Muscle of leg (tissue), 11 donors: ENCODE data around the gene PMM1. TPM values are rescaled to one million over a fixed set of nuclear protein-coding genes. Genes with fewer than 3 reads are reported as not detected.
"Not testable (repeated sequence)": the region's sequence is repeated elsewhere in the genome, so short reads cannot be mapped to it uniquely, and the experiment has no call there.

Experiments
- DNase-seq: peaks from one replicate; pipeline ENCODE4 v3.0.0; 2013
- H3K27ac ChIP-seq: one replicate; pipeline ENCODE4 v1.5.1; 2013; ENCODE audit warnings: mild to moderate bottlenecking, low read length, control low read depth
- H3K27me3 ChIP-seq: one replicate; pipeline ENCODE4 v1.6.1; 2013; ENCODE audit warnings: low read length; ENCODE audit not compliant: control insufficient read depth, insufficient read depth
- H3K36me3 ChIP-seq: one replicate; pipeline ENCODE4 v1.6.1; 2013; ENCODE audit warnings: low read length; ENCODE audit not compliant: control insufficient read depth, insufficient read depth
- H3K4me1 ChIP-seq: one replicate; pipeline ENCODE4 v1.6.1; 2013; ENCODE audit warnings: low read length; ENCODE audit not compliant: control insufficient read depth, insufficient read depth
- H3K4me3 ChIP-seq: one replicate; pipeline ENCODE4 v1.5.1; 2013; ENCODE audit warnings: low read length, control low read depth
- H3K9me3 ChIP-seq: replicated peaks from 2 replicates; pipeline ENCODE4 v1.6.1; 2013; ENCODE audit warnings: low read depth, low read length; ENCODE audit not compliant: control insufficient read depth
- WGBS: methylation state at CpG from one replicate; pipeline ENCODE4 v1.1.5; 2013; ENCODE audit warnings: missing lambda C conversion rate; ENCODE audit not compliant: insufficient coverage; 5-methylcytosine and 5-hydroxymethylcytosine counted together
- polyA plus RNA-seq, 8 donors: library from polyadenylated mRNA; unstranded; fragments of 120-200 nt; gene quantifications; one replicate each; pipeline versions ENCODE4 v1.2.1 to v1.2.3, GENCODE V29; 2013; ENCODE audit warnings: inconsistent platforms in 1 of 8, low replicate concordance in 1 of 8; ENCODE audit not compliant: insufficient read length in 8 of 8, insufficient read depth in 1 of 8
- total RNA-seq: library from RNA; stranded (reverse); fragments of 120-200 nt; gene quantifications from one replicate; pipeline ENCODE4 v1.2.4, GENCODE V29; 2013

Gene PMM1
- total and polyA plus RNA-seq, 9 donors = 9.7 to 34.2 (median 26.2) TPM

- H3K27ac ChIP-seq = not testable (repeated sequence)
- H3K4me1 ChIP-seq = peaks cover 56% of the 10 kb centered on the region
These were observed 31.4 kb downstream of the PMM1 start for GRCh38 chr22:41558241-41558630.

GRCh38 chr22:41557401-41558240 is 32.0 kb downstream of the PMM1 start:
- Histone ChIP-seq H3K27ac (peak overlapping the region; percentile 91), H3K9me3 (no peaks in the 10 kb centered on the region), H3K4me3 (no peak overlapping the region), H3K4me1 (peaks cover 52% of the 10 kb centered on the region), H3K36me3 (no peaks in the 10 kb centered on the region), H3K27me3 (peaks cover 19% of the 10 kb centered on the region)
- WGBS = 53% methylated on average over 11 of the region's 19 CpGs
- peak; percentile 90 for DNase-seq

More at GRCh38 chr22:41558241-41558630, 31.4 kb downstream of the PMM1 start:
- not testable (repeated sequence) for H3K36me3 ChIP-seq, H3K9me3 ChIP-seq, H3K4me3 ChIP-seq, DNase-seq
- peaks cover 19% of the 10 kb centered on the region for H3K27me3 ChIP-seq
- WGBS = 83% methylated on average over 8 of the region's 13 CpGs

GRCh38 chr22:41556561-41556960 is 33.1 kb downstream of the PMM1 start:
- Histone ChIP-seq H3K4me3 (no peak overlapping the region), H3K4me1 (peaks cover 53% of the 10 kb centered on the region), H3K9me3 (no peaks in the 10 kb centered on the region), H3K27me3 (peaks cover 12% of the 10 kb centered on the region), H3K27ac (peak overlapping the region; percentile 91), H3K36me3 (no peaks in the 10 kb centered on the region)
- WGBS = 86% methylated on average over 9 of the region's 10 CpGs
- no peak for DNase-seq

- 57% methylated on average over 1 of the region's 7 CpGs for WGBS
- H3K36me3 ChIP-seq = no peaks in the 10 kb centered on the region
- DNase-seq = no peak
- no peaks in the 10 kb centered on the region for H3K9me3 ChIP-seq
- H3K4me3 ChIP-seq = no peak overlapping the region
- no peak overlapping the region for H3K27ac ChIP-seq
- H3K4me1 ChIP-seq = peaks cover 48% of the 10 kb centered on the region
- peaks cover 3% of the 10 kb centered on the region for H3K27me3 ChIP-seq
These were observed 34.2 kb downstream of the PMM1 start for GRCh38 chr22:41555325-41555982.

- Histone ChIP-seq H3K27me3 (no peaks in the 10 kb centered on the region), H3K27ac (no peak overlapping the region), H3K36me3 (no peaks in the 10 kb centered on the region), H3K9me3 (no peaks in the 10 kb centered on the region), H3K4me3 (no peak overlapping the region), H3K4me1 (peaks cover 29% of the 10 kb centered on the region)
- DNase-seq = no peak
- 51% methylated on average over 7 of the region's 11 CpGs for WGBS
These were observed 37.6 kb downstream of the PMM1 start for GRCh38 chr22:41551877-41552582.

- Histone ChIP-seq H3K27ac (peak overlapping the region; percentile 59), H3K36me3 (no peaks in the 10 kb centered on the region), H3K4me3 (no peak overlapping the region), H3K9me3 (no peaks in the 10 kb centered on the region), H3K4me1 (peaks cover 20% of the 10 kb centered on the region), H3K27me3 (no peaks in the 10 kb centered on the region)
- 60% methylated on average over 6 of the region's 12 CpGs for WGBS
- DNase-seq = peak; percentile 63
These were observed 38.6 kb downstream of the PMM1 start for GRCh38 chr22:41550952-41551491.

DNA sequence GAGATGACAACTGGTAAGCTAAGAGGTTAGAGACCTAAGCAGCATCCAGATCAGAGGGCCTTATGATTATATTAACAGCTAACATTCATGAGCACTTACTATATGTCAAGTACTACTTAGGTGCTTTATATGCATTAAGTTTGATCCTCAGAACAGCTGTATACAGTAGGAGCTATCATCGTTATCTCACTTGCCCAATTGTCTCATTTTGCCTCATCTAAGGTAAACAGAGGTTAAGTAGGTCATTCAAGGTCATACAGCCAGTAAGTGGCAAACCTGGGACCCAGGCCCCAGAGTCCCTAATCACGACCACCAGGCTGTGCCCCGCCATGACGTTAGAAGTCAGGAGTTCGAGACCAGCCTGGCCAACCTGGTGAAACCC is 40.8 kb downstream of the PMM1 start:
- DNase-seq = no peak
- Histone ChIP-seq H3K4me1 (peaks cover 19% of the 10 kb centered on the region), H3K36me3 (no peaks in the 10 kb centered on the region), H3K27me3 (no peaks in the 10 kb centered on the region), H3K9me3 (no peaks in the 10 kb centered on the region), H3K27ac (no peak overlapping the region), H3K4me3 (no peak overlapping the region)
- WGBS = 88% methylated on average over 3 of the region's 5 CpGs

DNA sequence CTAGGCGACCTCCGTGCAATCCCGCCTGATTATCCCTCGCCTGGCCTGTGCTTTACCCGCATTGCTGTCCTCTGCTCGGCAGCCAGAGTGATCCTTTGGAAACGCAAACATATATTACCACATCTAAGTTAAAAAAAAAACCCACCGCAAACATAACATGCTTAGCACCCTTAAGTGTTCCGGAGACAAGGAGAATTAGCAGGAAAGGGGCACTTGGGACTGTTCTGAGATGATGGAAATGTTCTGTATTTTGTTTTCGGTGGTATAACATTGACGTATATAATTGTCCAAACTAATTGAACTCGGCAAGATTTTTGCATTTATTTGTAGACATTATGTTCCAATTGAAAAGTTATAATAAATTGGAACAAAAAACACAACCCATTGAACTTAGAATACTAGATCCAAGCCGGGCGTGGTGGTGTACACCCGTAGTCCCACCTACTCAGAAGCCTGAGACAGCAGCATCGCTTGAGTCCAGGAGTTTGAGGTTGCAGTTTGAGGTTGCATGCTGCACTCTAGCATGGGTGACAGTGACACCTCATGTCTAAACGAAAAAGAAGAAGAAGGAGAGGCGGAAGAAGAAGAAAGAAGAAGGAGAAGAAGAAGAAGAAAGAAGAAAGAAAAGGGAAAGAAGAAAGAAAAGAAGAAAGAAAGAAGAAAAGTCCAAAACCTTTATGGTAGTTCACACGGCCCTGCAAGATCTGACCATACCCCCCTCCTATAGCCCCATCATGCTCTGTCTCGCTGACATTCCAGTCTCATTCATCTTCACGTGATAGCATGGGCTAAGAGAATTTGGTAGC is 44.8 kb downstream of the PMM1 start:
- H3K4me1 ChIP-seq = peaks cover 15% of the 10 kb centered on the region
- 7% methylated on average over 7 of the region's 21 CpGs for WGBS
- no peaks in the 10 kb centered on the region for H3K9me3 ChIP-seq
- H3K4me3 ChIP-seq = peak overlapping the region; percentile 96
- no peaks in the 10 kb centered on the region for H3K27me3 ChIP-seq
- no peak for DNase-seq
- H3K27ac ChIP-seq = peak overlapping the region; percentile 60
- H3K36me3 ChIP-seq = peaks cover 11% of the 10 kb centered on the region

DNA sequence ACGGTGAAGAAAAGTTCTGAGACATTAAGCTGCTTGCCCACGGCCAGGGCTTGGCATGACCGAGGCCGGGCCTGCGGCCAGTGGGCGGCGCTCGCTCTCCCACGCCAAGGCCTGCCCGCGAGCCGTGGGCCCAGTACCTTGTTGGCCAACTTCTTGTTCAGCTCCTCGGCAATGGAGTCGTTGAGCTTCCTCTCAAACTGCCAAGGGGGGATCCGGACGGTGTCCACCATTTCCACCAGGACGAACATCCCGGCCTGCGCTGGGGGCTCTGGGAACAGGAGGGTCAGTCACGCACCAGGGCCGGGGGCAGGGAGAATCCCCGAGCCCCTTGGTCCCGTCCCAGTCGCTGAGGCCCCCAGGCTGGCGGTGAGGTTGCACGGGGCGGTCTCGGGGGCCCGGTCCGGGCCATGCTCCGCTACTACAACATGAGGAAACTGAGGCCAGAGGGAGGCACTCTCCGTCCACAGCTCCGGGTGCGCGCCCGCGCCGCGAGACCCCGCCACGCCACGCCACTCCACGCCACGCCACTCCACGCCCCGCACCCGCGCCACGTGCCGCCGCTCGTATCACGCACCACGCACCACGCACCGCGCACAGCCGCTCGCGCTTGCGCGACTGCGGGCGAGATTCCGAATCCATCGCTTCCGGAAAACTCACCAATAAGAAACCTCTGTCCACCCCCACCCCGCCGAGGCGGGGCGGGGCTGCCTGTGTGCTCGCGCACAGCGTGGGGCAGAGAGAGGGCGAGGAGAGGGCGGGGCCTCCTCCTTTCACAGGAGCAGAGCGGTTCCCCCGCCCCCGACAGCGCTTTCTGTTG is 45.6 kb downstream of the PMM1 start, which contains the start of gene POLR3H:
Gene POLR3H (minus strand): TSS at position 617 of the 817 bp plus-strand sequence. CDS start 369 bp downstream, at position 248.
- Histone ChIP-seq H3K27ac (peak within 1 kb of the TSS; percentile 88), H3K4me3 (peak within 1 kb of the TSS; percentile 96), H3K27me3 (no peaks in the 10 kb centered on the region), H3K36me3 (peaks cover 15% of the 10 kb centered on the region), H3K4me1 (peaks cover 15% of the 10 kb centered on the region), H3K9me3 (no peaks in the 10 kb centered on the region)
- WGBS = under 1% methylated on average over 63 of the region's 80 CpGs
- peak; percentile 99 for DNase-seq
